Hippocampal formation (tissue), 2 donors: ENCODE measurements around the gene ST6GALNAC6.

Experiments
- DNase-seq, 2 donors: peaks; one replicate each; lab custom pipeline; 2025; lab: John Stamatoyannopoulos, UW

The ST6GALNAC6 gene, protein sequence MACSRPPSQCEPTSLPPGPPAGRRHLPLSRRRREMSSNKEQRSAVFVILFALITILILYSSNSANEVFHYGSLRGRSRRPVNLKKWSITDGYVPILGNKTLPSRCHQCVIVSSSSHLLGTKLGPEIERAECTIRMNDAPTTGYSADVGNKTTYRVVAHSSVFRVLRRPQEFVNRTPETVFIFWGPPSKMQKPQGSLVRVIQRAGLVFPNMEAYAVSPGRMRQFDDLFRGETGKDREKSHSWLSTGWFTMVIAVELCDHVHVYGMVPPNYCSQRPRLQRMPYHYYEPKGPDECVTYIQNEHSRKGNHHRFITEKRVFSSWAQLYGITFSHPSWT

DNA sequence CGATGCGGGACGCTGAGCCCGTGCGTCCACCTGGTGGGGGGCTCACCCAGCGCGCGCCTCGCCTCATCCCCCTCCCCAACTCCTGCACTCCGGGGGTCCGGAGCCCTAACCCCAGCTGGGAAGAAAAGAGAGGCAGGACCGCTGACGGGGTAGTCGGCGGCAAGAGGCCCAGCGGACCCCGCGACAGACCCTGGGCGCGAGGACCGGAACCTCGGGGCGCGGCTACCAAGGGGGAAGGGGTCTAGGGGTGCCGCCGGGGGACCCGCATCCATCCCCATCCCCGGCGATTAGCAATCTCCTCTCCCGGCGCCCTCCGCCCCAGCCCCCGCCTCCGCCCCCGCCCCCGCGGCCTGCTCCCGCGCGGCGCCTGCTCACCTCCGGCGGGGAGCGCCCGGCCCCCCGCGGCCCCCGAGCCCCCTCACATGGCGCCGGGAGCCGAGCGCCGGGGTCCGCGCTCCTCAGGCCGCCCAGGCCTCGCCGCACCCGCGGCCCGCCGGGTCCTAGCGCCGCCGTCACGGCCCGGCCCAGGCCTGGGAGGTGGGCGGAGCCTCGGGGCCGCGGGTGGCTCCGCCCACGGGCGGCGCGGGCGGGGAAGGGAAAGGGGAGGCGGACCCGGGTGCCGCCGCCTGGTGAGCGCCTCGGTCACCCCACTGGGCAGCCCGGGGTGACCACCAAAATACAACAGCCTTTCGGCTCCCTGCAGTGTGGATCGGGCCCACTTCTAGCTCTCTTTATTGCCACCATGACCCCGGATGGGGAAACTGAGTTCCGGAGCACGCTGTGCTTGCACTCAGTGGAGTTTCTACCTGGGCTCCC lies at the start of gene ST6GALNAC6:
Gene ST6GALNAC6, minus strand, starts transcription at position 476 of the 816 bp plus-strand sequence. CDS start 1,622 bp downstream, outside the sequence.
- DNase-seq = peak; percentile 66 to 70

DNA sequence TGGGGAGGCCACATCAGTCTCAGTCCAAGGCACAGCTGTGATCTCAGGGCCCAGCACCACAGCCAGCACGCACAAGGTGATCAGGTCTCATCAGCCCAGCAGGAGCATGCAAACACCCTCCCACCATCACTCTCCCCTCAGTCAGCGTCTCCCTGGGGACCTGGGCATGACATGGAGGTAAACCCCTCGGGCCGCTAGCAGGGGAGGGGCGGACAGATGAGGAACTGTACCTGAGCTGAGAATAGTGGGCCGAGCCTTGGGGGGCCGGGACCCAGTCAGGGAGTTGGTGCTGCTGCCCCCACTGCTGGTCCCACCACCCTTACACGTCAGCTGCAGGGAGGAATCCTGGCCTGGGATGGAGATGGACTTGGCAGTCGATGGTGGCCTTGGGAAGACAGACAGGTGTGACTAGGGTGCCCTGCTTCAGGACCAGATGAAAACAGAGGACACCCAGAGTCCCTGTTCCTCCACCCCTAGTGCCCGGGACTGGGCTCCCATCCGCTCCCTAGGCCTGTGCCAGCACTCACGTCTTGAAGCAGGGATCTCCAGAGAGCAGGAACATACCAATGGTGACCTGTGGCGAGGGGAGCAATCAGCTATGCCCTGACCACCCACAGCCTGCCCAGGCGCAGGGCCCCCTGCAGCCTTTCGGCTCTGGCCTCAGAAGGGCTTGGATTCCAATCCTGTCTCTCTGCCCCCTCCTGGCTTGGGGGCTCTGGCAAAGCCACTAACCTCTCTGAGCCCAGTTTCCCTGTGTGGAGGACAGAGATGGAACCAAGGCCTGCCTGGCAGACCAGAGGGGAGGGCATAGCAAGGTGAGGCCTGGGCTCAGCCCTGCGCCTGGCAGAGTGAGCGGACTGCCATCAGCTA lies 48.7 kb upstream of the ST6GALNAC6 start:
- DNase-seq = no peak

GRCh38 chr9:127946728-127947127 lies 47.3 kb upstream of the ST6GALNAC6 start:
- no peak for DNase-seq

DNA sequence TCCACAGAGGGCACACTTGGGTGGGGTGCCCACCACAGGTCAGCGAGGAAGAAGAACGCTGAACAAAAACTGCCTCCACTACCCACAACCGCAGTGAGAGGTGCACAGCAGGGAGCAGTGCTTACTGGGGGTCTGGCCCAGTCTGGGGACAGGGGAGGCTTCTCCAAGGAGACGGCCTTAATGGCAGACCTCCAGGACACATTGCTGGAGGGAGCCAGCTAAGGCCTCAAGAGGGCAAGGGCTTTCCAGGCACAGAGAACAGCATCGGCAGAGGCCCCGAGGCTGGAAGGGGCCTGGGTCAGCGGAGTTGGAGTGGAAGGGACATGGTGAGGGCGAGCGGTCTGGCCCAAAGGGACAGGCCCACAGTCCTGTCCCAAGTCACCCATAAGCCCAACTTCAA lies 46.5 kb upstream of the ST6GALNAC6 start:
- no peak for DNase-seq

GRCh38 chr9:127945338-127945737 lies 45.9 kb upstream of the ST6GALNAC6 start:
- no peak for DNase-seq

- DNase-seq = no peak
These were observed 45.3 kb upstream of the ST6GALNAC6 start for GRCh38 chr9:127944586-127945218.

DNA sequence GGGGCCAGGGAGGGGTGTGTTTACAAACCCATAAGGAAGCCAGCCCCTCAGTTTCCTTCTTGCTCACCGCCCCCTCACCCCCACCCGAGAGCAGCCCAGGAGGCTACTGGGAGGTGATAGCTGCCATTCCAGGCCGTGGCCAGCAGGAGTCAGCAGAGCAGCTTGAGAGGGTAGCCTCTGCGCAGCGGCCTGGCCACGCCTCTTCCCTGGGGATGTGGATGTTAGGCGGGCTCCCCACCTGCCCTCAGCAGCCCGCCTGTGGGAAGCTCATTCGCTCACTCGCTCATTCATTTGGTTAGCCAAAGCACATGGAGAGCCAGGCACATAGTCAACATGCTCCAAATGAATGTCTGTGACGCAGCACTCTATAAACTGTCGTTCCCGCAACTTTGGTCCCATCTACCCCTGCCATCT lies 44.3 kb upstream of the ST6GALNAC6 start:
- peak; percentile 77 to 83 for DNase-seq

GRCh38 chr9:127943011-127943662 lies 43.7 kb upstream of the ST6GALNAC6 start:
- no peak for DNase-seq

GRCh38 chr9:127942216-127943010 lies 43.0 kb upstream of the ST6GALNAC6 start:
- peak; percentile 52 to 62 for DNase-seq

- no peak for DNase-seq
These were observed 42.5 kb upstream of the ST6GALNAC6 start for GRCh38 chr9:127941961-127942215.

- DNase-seq = no peak
These were observed 41.9 kb upstream of the ST6GALNAC6 start for GRCh38 chr9:127941062-127941960.

DNA sequence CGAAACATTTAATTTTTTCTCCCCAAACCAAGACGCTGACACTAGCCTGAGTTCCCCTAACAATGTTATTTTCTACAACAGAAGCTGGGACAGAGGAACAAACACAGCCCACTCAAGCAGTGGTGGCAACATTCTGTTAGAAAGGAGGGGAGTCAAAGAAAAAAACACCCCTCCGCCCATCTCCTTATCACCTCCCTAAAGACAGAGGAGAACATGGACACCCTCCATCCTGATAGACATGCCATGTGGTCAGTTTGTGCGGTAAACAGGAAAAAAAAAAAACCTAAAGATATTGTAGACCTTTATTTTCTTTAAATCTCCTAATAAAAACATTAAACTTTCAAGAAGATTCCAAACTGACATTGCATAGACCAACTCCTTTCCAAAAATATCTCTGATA lies 41.2 kb upstream of the ST6GALNAC6 start:
- DNase-seq = no peak

DNA sequence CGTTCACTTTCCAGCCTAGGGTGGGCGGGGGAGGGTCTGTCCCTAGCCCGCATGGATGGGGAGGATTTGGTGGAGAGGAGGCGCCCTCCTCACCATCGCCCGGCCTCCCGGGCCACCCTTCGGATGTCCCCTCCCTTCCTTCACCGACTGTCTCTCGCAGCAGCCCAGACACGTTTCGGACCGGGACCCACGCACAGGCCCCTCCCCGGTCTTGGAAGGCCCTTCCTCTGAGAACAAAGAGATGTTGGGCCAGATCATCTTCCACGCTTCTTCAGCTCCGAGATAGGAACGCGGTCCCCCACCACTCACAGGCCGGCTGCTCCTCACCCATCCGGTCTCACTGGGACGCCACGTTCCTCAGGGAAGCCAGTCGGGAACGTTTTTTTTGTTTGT lies 38.9 kb upstream of the ST6GALNAC6 start:
- DNase-seq = no peak

DNA sequence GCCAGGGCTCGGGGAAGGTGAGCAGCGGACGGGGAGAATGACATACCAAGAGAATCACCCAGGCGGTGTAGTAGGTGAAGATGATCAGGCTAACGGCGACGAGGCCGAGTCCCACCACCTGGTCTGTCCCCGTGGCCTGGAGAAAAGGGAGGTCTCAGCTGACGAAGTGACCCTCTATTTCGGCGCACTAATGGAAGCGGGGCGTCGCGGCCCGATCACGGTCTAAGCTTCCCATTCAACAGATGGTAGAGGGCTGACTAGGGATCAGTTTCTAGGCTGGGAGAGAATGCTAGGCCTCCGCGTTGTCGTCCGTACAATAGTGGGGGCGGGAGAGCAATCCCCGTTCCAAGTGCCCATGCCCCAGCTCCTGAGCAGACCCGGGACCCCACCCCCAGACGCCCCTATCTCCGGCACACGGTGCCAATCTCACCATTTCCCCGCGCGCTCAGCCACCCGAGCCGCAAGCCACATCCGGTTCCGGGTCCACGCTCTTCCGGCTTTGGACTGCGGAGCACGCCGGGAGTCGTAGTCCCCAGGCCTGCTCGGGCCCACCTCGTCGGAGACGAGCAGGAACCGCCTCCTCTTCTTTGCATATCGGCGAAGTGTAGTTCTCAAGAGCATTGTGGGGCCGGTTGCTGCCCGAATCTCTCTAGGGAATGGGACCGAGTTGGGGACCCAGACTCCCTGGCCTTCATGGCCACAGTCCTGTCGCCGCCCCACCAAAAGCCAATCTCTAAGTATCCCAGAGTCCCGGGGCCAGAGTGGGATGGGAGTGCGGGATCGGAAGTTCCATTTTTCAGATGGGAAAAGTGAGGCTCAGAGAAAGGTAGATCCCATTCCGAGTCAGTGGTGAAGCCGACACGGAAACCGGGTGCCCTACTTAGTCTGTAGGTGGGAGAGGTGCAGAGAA lies 38.2 kb upstream of the ST6GALNAC6 start, which contains the start of gene DPM2:
Gene DPM2, minus strand, starts transcription at position 467 of the 910 bp plus-strand sequence. Its CDS starts 34 bp downstream, at position 433.
- peak; percentile 52 to 71 for DNase-seq

DNA sequence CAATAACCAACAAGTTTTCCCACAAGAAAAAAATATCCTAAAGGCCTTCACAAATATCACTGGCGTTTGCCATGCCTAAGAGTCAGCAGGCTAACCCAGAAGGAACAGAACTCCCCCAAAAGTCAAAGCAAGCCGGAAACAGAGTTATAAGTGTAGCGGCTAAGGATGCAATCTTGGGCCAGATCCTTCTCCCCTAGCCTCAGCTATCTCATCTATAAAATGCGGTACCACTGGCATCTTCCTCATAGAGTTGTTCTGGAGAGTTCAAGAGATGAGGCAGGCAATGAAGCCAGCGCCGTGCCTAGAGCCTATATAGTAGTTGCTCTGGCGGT lies 37.6 kb upstream of the ST6GALNAC6 start:
- no peak for DNase-seq

- DNase-seq = no peak
These were observed 37.0 kb upstream of the ST6GALNAC6 start for GRCh38 chr9:127936347-127936852.

DNA sequence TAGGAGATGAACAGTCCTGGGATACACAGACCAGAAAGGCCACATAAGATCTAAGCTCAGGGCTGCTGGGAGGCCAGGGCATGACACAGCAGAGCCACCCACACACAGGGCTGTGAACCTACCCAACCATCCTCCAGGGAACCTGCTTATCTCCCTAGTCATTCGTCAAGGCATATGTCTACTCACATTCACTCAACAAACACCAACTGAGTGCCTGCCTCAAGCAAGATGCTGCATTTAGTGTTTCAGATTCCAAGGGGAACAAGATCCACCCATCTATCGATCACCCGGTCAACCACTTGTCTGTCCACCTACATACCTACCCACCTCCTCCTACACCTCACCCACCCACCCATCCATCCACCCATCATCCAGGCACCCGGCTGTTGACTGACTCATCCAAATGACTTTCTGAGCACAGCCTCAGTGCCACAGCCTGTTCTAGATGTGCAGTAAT lies 36.4 kb upstream of the ST6GALNAC6 start:
- DNase-seq = no peak

DNA sequence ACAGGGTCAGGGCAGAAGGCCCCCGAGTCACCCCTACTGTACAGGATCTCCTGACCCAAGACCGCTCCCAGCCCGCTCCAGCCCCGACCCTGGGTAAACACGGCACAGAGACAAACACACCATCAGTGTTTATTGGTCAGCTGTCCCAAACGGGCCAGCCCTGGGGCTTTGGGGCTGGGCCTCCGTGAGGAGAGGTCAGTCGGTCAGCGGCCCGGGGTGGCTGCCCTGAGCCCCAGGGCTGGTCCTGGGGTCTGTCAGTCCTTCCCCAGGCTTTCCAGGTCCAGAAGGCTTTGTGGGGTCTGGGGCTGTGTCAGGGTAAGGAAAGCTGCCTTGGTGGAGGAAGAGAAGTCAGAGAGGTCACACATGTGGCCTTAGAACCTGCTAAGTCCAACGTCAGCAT lies 35.6 kb upstream of the ST6GALNAC6 start:
- DNase-seq = no peak
